HG03565 (cell line): ENCODE measurements around the gene SLC10A6.

Experiments used
- ATAC-seq: cut with Tn5 transposase; IDR thresholded peaks from one replicate; pipeline ENCODE4 v1.9.1; 2021; ENCODE audit warnings: mild to moderate bottlenecking, moderate library complexity; ENCODE audit not compliant: unreplicated experiment

SLC10A6 gene

GRCh38 chr4:86791126-86791525, 58.1 kb downstream of the SLC10A6 start:
- ATAC-seq: no peak

- ATAC-seq: no peak
Measured at GRCh38 chr4:86788826-86789225, 60.4 kb downstream of the SLC10A6 start.

GRCh38 chr4:86778175-86778574, 71.0 kb downstream of the SLC10A6 start:
- ATAC-seq: no peak

- no peak for ATAC-seq
Measured at GRCh38 chr4:86775061-86775460, 74.1 kb downstream of the SLC10A6 start.
